A673 (cell line): ENCODE data around the gene STX8. TPM values are rescaled to one million over a fixed set of nuclear protein-coding genes. Genes with fewer than 3 reads are reported as not detected.

ENCODE experiments used
- BruUV-seq: library from RNA; stranded (reverse); fragments of 400-500 nt; replicated peaks from 2 replicates; lab custom pipeline; 2021; lab: Mats Ljungman, UMichigan
- CTCF ChIA-PET: fragments of 300-600 bp; sonication (Branson Sonifier 250); formaldehyde crosslinking; loops from one replicate; lab custom pipeline; 2022; ENCODE audit warnings: antibody characterized with exemption; lab: Charles Lee
- POLR2A ChIA-PET: fragments of 300-600 bp; sonication (Branson Sonifier 250); formaldehyde crosslinking; loops from one replicate; lab custom pipeline; 2022; ENCODE audit warnings: antibody characterized with exemption; ENCODE audit not compliant: low non-redundant PET; lab: Charles Lee
- DNase-seq: peaks from one replicate; pipeline ENCODE4 v3.0.0-alpha.2; 2015; ENCODE audit warnings: low spot score
- H3K27ac ChIP-seq: fragments of 200-600 bp; sonication (generic); 2 replicates; pipeline ENCODE4 v1.5.1; 2016; ENCODE audit warnings: mixed run types, low read depth, mild to moderate bottlenecking, mixed read lengths, antibody characterized with exemption, low read length; ENCODE audit not compliant: poor library complexity, severe bottlenecking
- H3K27me3 ChIP-seq: fragments of 200-600 bp; sonication (generic); replicated peaks from 2 replicates; pipeline ENCODE4 v1.6.1; 2017; ENCODE audit warnings: mixed run types, low read depth, mild to moderate bottlenecking, mixed read lengths, antibody characterized with exemption, low read length; ENCODE audit not compliant: insufficient read depth, poor library complexity
- H3K36me3 ChIP-seq: fragments of 200-600 bp; sonication (generic); 2 replicates; pipeline ENCODE4 v1.6.1; 2016; ENCODE audit warnings: mixed run types, mild to moderate bottlenecking, mixed read lengths, antibody characterized with exemption, low read length; ENCODE audit not compliant: insufficient read depth, poor library complexity, severe bottlenecking
- H3K4me1 ChIP-seq: fragments of 200-600 bp; sonication (generic); 2 replicates; pipeline ENCODE4 v1.6.1; 2017; ENCODE audit warnings: mixed run types, mild to moderate bottlenecking, mixed read lengths, antibody characterized with exemption, low read length; ENCODE audit not compliant: insufficient read depth, poor library complexity, severe bottlenecking
- H3K4me3 ChIP-seq: fragments of 200-600 bp; sonication (generic); 2 replicates; pipeline ENCODE4 v1.5.1; 2016; ENCODE audit warnings: low read depth, mixed run types, mild to moderate bottlenecking, mixed read lengths, low read length; ENCODE audit not compliant: poor library complexity, severe bottlenecking
- H3K9me3 ChIP-seq: fragments of 200-600 bp; sonication (generic); 2 replicates; pipeline ENCODE4 v1.6.1; 2016; ENCODE audit warnings: mixed run types, low read depth, mild to moderate bottlenecking, mixed read lengths, antibody characterized with exemption, low read length; ENCODE audit not compliant: poor library complexity, severe bottlenecking
- CTCF ChIP-seq: fragments of 300-800, 200-600 bp; sonication (generic); conservative IDR thresholded peaks from 2 replicates; pipeline ENCODE4 v1.5.1; 2017; ENCODE audit warnings: low read depth, mild to moderate bottlenecking, antibody characterized with exemption, low read length, moderate library complexity, mixed read lengths
- EZH2 ChIP-seq: fragments of 200-600 bp; sonication (generic); IDR thresholded peaks from 2 replicates; pipeline ENCODE4 v1.6.1; 2017; ENCODE audit warnings: borderline replicate concordance, low read depth, mild to moderate bottlenecking, mixed read lengths, antibody characterized with exemption, low read length; ENCODE audit not compliant: poor library complexity, severe bottlenecking
- intact Hi-C: fragments of 100-400 bp; cut with micrococcal nuclease; formaldehyde crosslinking; loops from one replicate; pipeline ENCODE4 v1.10.0; 2022; ENCODE audit not compliant: unreplicated experiment
- total RNA-seq: library from RNA; stranded (reverse); gene quantifications from 2 replicates; pipeline ENCODE4 v1.2.3, GENCODE V29; 2021

Gene STX8
- total RNA-seq, 1 experiment from 2014 or later, result 51.4 TPM

- Histone ChIP-seq H3K36me3 (no peaks in the 10 kb centered on the region), H3K4me1 (peaks cover 11% of the 10 kb centered on the region), H3K4me3 (no peak overlapping the region), H3K27me3 (no peaks in the 10 kb centered on the region), H3K9me3 (no peaks in the 10 kb centered on the region), H3K27ac (no peak overlapping the region)
- POLR2A ChIA-PET, result interaction anchor here (0.6 kb wide), 1 partner anchor 9 kb away, joined by 3 read pairs; no protein-coding TSS in a partner anchor
- CTCF ChIA-PET, result no interaction called here
- intact Hi-C loops, result no loop called here
- TF ChIP-seq EZH2 (no peak), CTCF (no peak)
- DNase-seq, result no peak
- BruUV-seq, result no TSS peak
Measured at GRCh38 chr17:9230861-9231260, 344.8 kb downstream of the STX8 start.

- H3K27ac ChIP-seq, result no peak overlapping the region
- no peaks in the 10 kb centered on the region for H3K27me3 ChIP-seq
- BruUV-seq, result no TSS peak
- TF ChIP-seq CTCF (no peak), EZH2 (no peak)
- peaks cover 11% of the 10 kb centered on the region for H3K4me1 ChIP-seq
- no peaks in the 10 kb centered on the region for H3K36me3 ChIP-seq
- CTCF ChIA-PET, result no interaction called here
- POLR2A ChIA-PET, result interaction anchor here (0.6 kb wide), 1 partner anchor 10 kb away, joined by 3 read pairs; no protein-coding TSS in a partner anchor
- H3K4me3 ChIP-seq, result no peak overlapping the region
- no peak for DNase-seq
- intact Hi-C loops, result no loop called here
- no peaks in the 10 kb centered on the region for H3K9me3 ChIP-seq
Measured at GRCh38 chr17:9230346-9230745, 345.3 kb downstream of the STX8 start.

GRCh38 chr17:9229826-9230201, 345.8 kb downstream of the STX8 start:
- POLR2A ChIA-PET, result no interaction called here
- no peak for DNase-seq
- TF ChIP-seq EZH2 (no peak), CTCF (no peak)
- intact Hi-C loops, result no loop called here
- H3K27me3 ChIP-seq, result no peaks in the 10 kb centered on the region
- no peaks in the 10 kb centered on the region for H3K36me3 ChIP-seq
- no peak overlapping the region for H3K4me3 ChIP-seq
- BruUV-seq, result no TSS peak
- H3K4me1 ChIP-seq, result peaks cover 11% of the 10 kb centered on the region
- CTCF ChIA-PET, result no interaction called here
- H3K9me3 ChIP-seq, result no peaks in the 10 kb centered on the region
- H3K27ac ChIP-seq, result no peak overlapping the region
